Ishikawa (cell line): Measurements from ENCODE around the gene CLSTN2.

Source experiments
- CEBPB ChIP-seq: IDR thresholded peaks from 2 replicates; pipeline ENCODE4 v1.6.1; 2012
- CREB1 ChIP-seq: IDR thresholded peaks from 2 replicates; pipeline ENCODE4 v1.6.1; 2012; ENCODE audit warnings: low read depth
- EGR1 ChIP-seq: IDR thresholded peaks from 2 replicates; pipeline ENCODE4 v1.6.1; 2012
- EP300 ChIP-seq: IDR thresholded peaks from 2 replicates; pipeline ENCODE4 v1.6.1; 2012; ENCODE audit warnings: borderline replicate concordance
- FOXM1 ChIP-seq: IDR thresholded peaks from 2 replicates; pipeline ENCODE4 v1.6.1; 2012; ENCODE audit warnings: low read depth, borderline replicate concordance
- MAX ChIP-seq: IDR thresholded peaks from 2 replicates; pipeline ENCODE4 v1.6.1; 2012
- NFIC ChIP-seq: IDR thresholded peaks from 2 replicates; pipeline ENCODE4 v1.6.1; 2012
- RAD21 ChIP-seq: IDR thresholded peaks from 2 replicates; pipeline ENCODE4 v1.6.1; 2012; ENCODE audit warnings: low read depth
- REST ChIP-seq: IDR thresholded peaks from 2 replicates; pipeline ENCODE4 v1.6.1; 2012; ENCODE audit warnings: low read depth, mild to moderate bottlenecking
- TAF1 ChIP-seq: IDR thresholded peaks from 2 replicates; pipeline ENCODE4 v1.6.1; 2012; ENCODE audit warnings: low read depth, mild to moderate bottlenecking
- TCF12 ChIP-seq: IDR thresholded peaks from 2 replicates; pipeline ENCODE4 v1.6.1; 2012; ENCODE audit warnings: low read depth
- TEAD4 ChIP-seq: IDR thresholded peaks from 2 replicates; pipeline ENCODE4 v1.6.1; 2012
- USF1 ChIP-seq: IDR thresholded peaks from 2 replicates; pipeline ENCODE4 v1.6.1; 2012
- YY1 ChIP-seq: IDR thresholded peaks from 2 replicates; pipeline ENCODE4 v1.6.1; 2012; ENCODE audit warnings: low read depth
- ZBTB7A ChIP-seq: IDR thresholded peaks from 2 replicates; pipeline ENCODE4 v1.6.1; 2012; ENCODE audit warnings: low read depth

CLSTN2 gene

GRCh38 chr3:140384876-140385275 lies 449.9 kb downstream of the CLSTN2 start:
- no peak for TF ChIP-seq TEAD4
- no peak for TF ChIP-seq REST
- TF ChIP-seq EGR1 = no peak
- TF ChIP-seq FOXM1 = no peak
- no peak for TF ChIP-seq USF1
- no peak for TF ChIP-seq ZBTB7A
- TF ChIP-seq TCF12 = no peak

- no peak for TF ChIP-seq CREB1
- TF ChIP-seq NFIC = no peak
- TF ChIP-seq TAF1 = no peak
- TF ChIP-seq REST = no peak
- TF ChIP-seq YY1 = no peak
- TF ChIP-seq ZBTB7A = no peak
- TF ChIP-seq CEBPB = no peak
- no peak for TF ChIP-seq TEAD4
- no peak for TF ChIP-seq RAD21
- TF ChIP-seq EP300 = no peak
- no peak for TF ChIP-seq USF1
- TF ChIP-seq FOXM1 = no peak
- TF ChIP-seq EGR1 = no peak
- no peak for TF ChIP-seq TCF12
- no peak for TF ChIP-seq MAX
These were observed 451.5 kb downstream of the CLSTN2 start for GRCh38 chr3:140386357-140387100.

GRCh38 chr3:140387244-140387643 lies 452.3 kb downstream of the CLSTN2 start:
- TF ChIP-seq TAF1 (no peak), REST (no peak), EGR1 (no peak), ZBTB7A (no peak), TCF12 (no peak), FOXM1 (no peak)

GRCh38 chr3:140388202-140388922 lies 453.4 kb downstream of the CLSTN2 start:
- no peak for TF ChIP-seq TEAD4
- no peak for TF ChIP-seq FOXM1
- TF ChIP-seq REST = no peak
